Tibial artery (tissue), 4 donors: ENCODE results near the gene TRIM51G.
"Not testable (repeated sequence)": the region's sequence is repeated elsewhere in the genome, so short reads cannot be mapped to it uniquely, and the experiment has no call there.

Experiments
- DNase-seq, 2 donors: peaks; one replicate each; pipeline ENCODE4 v3.0.0-alpha.2; 2019
- H3K27ac ChIP-seq, 2 donors: fragments of 200-600 bp; sonication (generic) in 1 of 2; 1 replicate in 1 of 2; 2 replicates in 1 of 2; pipeline ENCODE4 v1.5.1; 2018 to 2019; ENCODE audit warnings: mild to moderate bottlenecking in 1 of 2
- H3K27me3 ChIP-seq, 2 donors: fragments of 200-600 bp; sonication (generic) in 1 of 2; one replicate each; pipeline versions ENCODE4 v1.5.1 to v1.6.0; 2016 to 2019
- H3K36me3 ChIP-seq, 3 donors: fragments of 200-600 bp; sonication (generic) in 2 of 3; one replicate each; pipeline ENCODE4 v1.5.1; 2016 to 2019; ENCODE audit warnings: mild to moderate bottlenecking in 2 of 3
- H3K4me1 ChIP-seq, 4 donors: fragments of 200-600 bp; sonication (generic) in 2 of 4; 1 replicate in 3 of 4; 2 replicates in 1 of 4; pipeline ENCODE4 v1.5.1; 2016 to 2019
- H3K4me3 ChIP-seq, 2 donors: fragments of 200-600 bp; sonication (generic) in 1 of 2; 1 replicate in 1 of 2; 2 replicates in 1 of 2; pipeline ENCODE4 v1.5.1; 2018 to 2019; ENCODE audit warnings: mild to moderate bottlenecking in 2 of 2
- H3K9me3 ChIP-seq, 3 donors: fragments of 200-600 bp; sonication (generic) in 1 of 3; one replicate each; pipeline ENCODE4 v1.5.1; 2016 to 2019
- intact Hi-C: fragments of 100-400 bp; cut with DNase I; formaldehyde crosslinking; loops from one replicate; pipeline ENCODE4 v1.15.0; 2023; ENCODE audit warnings: low total_unique reads

The TRIM51G gene

GRCh38 chr11:48983785-48984184, at the start of gene TRIM51G:
TSS of gene TRIM51G (minus strand) at chr11:48983885. CDS start at chr11:48981695, 2,190 bp downstream.
- H3K27me3 ChIP-seq, DNase-seq, H3K4me1 ChIP-seq, H3K27ac ChIP-seq, H3K9me3 ChIP-seq, H3K4me3 ChIP-seq, H3K36me3 ChIP-seq, intact Hi-C loops: not testable (repeated sequence)

GRCh38 chr11:49028523-49028922, 44.8 kb upstream of the TRIM51G start, which contains the start of gene TRIM49B:
TSS of gene TRIM49B (plus strand) at chr11:49028823. CDS start at chr11:49031600, 2,777 bp downstream.
- H3K4me3 ChIP-seq, DNase-seq, H3K4me1 ChIP-seq, H3K27ac ChIP-seq, H3K9me3 ChIP-seq, intact Hi-C loops, H3K27me3 ChIP-seq, H3K36me3 ChIP-seq: not testable (repeated sequence)

- H3K36me3 ChIP-seq, H3K27me3 ChIP-seq, H3K27ac ChIP-seq, H3K9me3 ChIP-seq, H3K4me1 ChIP-seq, H3K4me3 ChIP-seq, intact Hi-C loops, DNase-seq: not testable (repeated sequence)
Observed at GRCh38 chr11:48968592-48968991, 15.1 kb downstream of the TRIM51G start.

- H3K27ac ChIP-seq, H3K36me3 ChIP-seq, DNase-seq, H3K9me3 ChIP-seq, H3K27me3 ChIP-seq, H3K4me1 ChIP-seq, H3K4me3 ChIP-seq, intact Hi-C loops: not testable (repeated sequence)
Observed at GRCh38 chr11:48955315-48956049, 28.2 kb downstream of the TRIM51G start.

- H3K9me3 ChIP-seq, DNase-seq, H3K4me1 ChIP-seq, intact Hi-C loops, H3K36me3 ChIP-seq, H3K27me3 ChIP-seq, H3K4me3 ChIP-seq, H3K27ac ChIP-seq: not testable (repeated sequence)
Observed at GRCh38 chr11:48945796-48946195, 37.9 kb downstream of the TRIM51G start.
